Body of pancreas (tissue), 4 donors: Measurements from ENCODE around the gene MRPS5.

Experiments
- CTCF ChIP-seq, 7 experiments: fragments of 450-650 bp in 4 of 7; fragments of 200-600 bp in 3 of 7; sonication (generic) in 3 of 7; IDR thresholded peaks; one replicate each; pipeline ENCODE4 v1.5.1; 2016 to 2019; ENCODE audit warnings: antibody characterized with exemption in 7 of 7
- POLR2A ChIP-seq, 3 donors: fragments of 450-650 bp; IDR thresholded peaks; one replicate each; pipeline ENCODE4 v1.6.1; 2016; ENCODE audit warnings: antibody characterized with exemption in 3 of 3, mild to moderate bottlenecking in 2 of 3

DNA sequence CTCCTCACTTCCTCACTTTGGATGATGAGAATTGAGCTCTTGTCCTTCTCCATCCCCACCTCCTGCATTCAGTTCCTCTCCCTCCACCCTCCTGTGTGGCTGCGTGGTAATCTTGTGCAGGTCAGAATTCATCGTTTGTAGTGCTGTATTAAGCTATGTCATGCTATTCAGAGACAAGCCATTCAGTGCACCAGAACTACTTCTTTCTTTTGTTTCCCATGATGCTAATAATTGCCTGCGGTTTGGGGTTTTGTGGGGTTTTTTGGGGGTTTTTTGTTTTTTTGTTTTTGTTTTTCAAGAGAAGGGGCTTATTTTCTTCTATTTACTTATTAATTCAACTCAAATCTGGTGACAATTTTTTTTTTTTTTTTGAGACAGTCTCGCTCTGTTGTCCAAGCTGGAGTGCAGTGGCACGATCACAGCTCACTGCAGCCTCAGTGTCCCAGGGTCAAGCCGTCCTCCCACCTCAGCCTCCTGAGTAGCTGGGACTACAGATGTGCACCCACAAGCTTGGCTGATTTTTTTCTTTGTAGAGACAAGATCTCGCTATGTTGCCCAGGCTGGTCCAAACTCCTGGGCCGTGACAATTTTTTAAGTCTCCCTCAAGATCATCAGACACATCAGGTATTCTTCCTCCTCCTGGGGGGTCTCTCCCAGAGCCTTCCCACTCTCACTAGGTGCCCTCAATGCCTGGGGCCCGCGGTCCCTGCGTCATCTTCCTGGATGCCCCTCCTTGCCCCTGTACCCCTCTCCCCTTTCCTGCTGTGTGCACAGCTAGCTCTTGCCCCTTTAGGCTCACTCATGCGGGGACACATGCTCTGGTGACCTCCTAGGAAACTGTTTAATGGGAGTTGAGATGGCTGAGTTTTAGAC is 58.3 kb downstream of the MRPS5 start:
- no peak for TF ChIP-seq POLR2A (IDR thresholded peaks at IDR 0.05)
- no peak for TF ChIP-seq CTCF (IDR thresholded peaks at IDR 0.05)
